Measurements from ENCODE around the gene VAMP2.
A peak's percentile ranks its signal among the peaks of the same experiment; 100 is the strongest.

VAMP2 gene

DNA sequence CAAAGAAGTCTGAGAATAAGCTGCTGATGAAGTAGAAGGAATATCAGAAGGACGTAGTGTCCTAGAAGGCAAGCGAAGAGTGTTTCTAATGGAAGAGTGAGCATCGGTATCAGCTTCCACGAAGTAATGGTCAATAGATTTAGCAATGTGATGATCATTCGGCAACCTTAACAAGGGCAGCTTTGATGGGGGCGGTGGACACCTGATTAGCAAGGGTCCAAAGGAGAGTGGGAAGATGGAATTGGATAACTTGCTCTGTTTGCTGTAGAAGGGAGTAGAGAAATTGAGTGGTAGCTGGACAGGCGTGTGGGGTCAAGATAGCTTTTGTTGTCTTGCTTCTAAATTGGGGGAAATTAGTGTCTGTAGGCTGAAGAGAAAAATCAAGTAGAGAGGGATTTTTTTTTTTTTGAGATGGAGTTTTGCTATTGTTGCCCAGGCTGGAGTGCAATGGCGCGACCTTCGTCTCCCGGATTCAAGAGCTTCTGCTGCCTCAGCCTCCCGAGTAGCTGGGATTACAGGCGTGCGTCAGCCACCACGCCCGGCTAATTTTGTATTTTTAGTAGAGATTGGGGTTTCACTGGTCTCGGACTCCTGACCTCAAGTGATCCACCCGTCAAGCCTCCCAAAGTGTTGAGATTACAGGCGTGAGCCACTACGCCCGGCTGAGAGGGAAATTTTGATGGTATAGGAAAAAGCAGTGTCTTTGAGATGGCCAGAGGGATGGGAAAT is 24.9 kb downstream of the VAMP2 start:
- Histone ChIP-seq H3K9me3 (ENCODE audit: severe bottlenecking) (no peaks in the 10 kb centered on the region), H3K27ac (ENCODE audit: poor library complexity, severe bottlenecking) (peak overlapping the region; percentile 66)

DNA sequence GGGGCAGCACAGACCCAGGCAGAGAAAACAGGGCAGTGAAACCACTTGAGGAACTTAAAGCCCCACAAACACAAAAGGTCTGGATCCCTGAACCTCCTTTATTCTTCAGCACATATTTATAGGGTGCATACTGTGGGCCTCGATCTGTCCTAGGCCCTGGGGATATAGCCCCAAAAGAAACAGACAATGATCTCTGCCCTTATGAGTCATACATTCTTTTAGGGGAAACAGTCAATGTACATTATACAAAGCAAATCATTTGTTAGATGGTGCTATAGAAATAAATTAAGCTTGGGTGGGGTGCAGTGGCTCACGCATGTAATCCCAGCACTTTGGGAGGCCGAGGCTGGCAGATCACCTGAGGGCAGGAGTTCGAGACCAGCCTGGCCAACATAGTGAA is 28.8 kb downstream of the VAMP2 start:
- no peak overlapping the region for H3K4me3 ChIP-seq (ENCODE audit: severe bottlenecking)
- H3K4me1 ChIP-seq (ENCODE audit: insufficient read depth, poor library complexity, severe bottlenecking), result peaks cover 2% of the 10 kb centered on the region
- H3K36me3 ChIP-seq (ENCODE audit: low read depth), result no peaks in the 10 kb centered on the region
- TF ChIP-seq, protein P1, sequence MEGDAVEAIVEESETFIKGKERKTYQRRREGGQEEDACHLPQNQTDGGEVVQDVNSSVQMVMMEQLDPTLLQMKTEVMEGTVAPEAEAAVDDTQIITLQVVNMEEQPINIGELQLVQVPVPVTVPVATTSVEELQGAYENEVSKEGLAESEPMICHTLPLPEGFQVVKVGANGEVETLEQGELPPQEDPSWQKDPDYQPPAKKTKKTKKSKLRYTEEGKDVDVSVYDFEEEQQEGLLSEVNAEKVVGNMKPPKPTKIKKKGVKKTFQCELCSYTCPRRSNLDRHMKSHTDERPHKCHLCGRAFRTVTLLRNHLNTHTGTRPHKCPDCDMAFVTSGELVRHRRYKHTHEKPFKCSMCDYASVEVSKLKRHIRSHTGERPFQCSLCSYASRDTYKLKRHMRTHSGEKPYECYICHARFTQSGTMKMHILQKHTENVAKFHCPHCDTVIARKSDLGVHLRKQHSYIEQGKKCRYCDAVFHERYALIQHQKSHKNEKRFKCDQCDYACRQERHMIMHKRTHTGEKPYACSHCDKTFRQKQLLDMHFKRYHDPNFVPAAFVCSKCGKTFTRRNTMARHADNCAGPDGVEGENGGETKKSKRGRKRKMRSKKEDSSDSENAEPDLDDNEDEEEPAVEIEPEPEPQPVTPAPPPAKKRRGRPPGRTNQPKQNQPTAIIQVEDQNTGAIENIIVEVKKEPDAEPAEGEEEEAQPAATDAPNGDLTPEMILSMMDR (IDR thresholded peaks at IDR 0.05; ENCODE audit: poor library complexity, severe bottlenecking), result no peak
- DNase-seq (ENCODE audit: low spot score) (no peak), ATAC-seq (ENCODE audit: low read depth) (0 out of 3 replicates have a peak, but pooled peaks have one; percentile 3)
- H3K27me3 ChIP-seq (ENCODE audit: insufficient read depth, poor library complexity, severe bottlenecking), result no peaks in the 10 kb centered on the region
- H3K27ac ChIP-seq (ENCODE audit: poor library complexity, severe bottlenecking), result peak overlapping the region; percentile 44
- no peaks in the 10 kb centered on the region for H3K9me3 ChIP-seq (ENCODE audit: severe bottlenecking)

More for the DNA sequence above, 24.9 kb downstream of the VAMP2 start:
- TF ChIP-seq, protein P1 (IDR thresholded peaks at IDR 0.05; ENCODE audit: poor library complexity, severe bottlenecking), result no peak
- Histone ChIP-seq H3K27me3 (ENCODE audit: insufficient read depth, poor library complexity, severe bottlenecking) (no peaks in the 10 kb centered on the region), H3K4me1 (ENCODE audit: insufficient read depth, poor library complexity, severe bottlenecking) (peaks cover 2% of the 10 kb centered on the region), H3K36me3 (ENCODE audit: low read depth) (peaks cover 34% of the 10 kb centered on the region), H3K4me3 (ENCODE audit: severe bottlenecking) (peak overlapping the region; percentile 30)
- ATAC-seq (ENCODE audit: low read depth) (no peak), DNase-seq (ENCODE audit: low spot score) (no peak)

DNA sequence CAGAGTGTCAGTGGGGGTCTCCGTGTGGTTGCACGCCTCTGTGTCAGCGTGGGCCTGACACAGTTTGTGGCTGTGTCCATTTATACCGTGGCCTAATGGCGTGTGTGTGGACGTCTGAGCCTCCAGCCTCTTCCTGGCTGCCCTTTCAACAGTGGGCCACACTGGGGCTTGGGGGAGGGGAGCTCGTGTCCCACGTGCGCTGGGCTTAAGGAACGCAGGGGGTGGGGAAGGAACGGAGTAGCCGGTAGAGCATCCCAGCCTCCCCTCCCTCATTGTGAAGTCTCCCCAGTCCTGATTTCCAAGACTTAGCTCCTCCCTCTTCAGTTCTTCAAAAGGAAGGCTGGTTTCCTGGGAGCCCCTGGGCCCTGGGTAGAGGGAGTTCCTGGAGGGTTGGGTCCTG is 29.3 kb downstream of the VAMP2 start:
- H3K9me3 ChIP-seq (ENCODE audit: severe bottlenecking), result no peaks in the 10 kb centered on the region
- H3K27me3 ChIP-seq (ENCODE audit: insufficient read depth, poor library complexity, severe bottlenecking), result no peaks in the 10 kb centered on the region
- ATAC-seq (ENCODE audit: low read depth) (no peak), DNase-seq (ENCODE audit: low spot score) (no peak)
- H3K4me3 ChIP-seq (ENCODE audit: severe bottlenecking), result no peak overlapping the region
- TF ChIP-seq, protein P1 (IDR thresholded peaks at IDR 0.05; ENCODE audit: poor library complexity, severe bottlenecking), result no peak
- H3K36me3 ChIP-seq (ENCODE audit: low read depth), result no peaks in the 10 kb centered on the region
- H3K4me1 ChIP-seq (ENCODE audit: insufficient read depth, poor library complexity, severe bottlenecking), result peaks cover 2% of the 10 kb centered on the region
- H3K27ac ChIP-seq (ENCODE audit: poor library complexity, severe bottlenecking), result peak overlapping the region; percentile 44

DNA sequence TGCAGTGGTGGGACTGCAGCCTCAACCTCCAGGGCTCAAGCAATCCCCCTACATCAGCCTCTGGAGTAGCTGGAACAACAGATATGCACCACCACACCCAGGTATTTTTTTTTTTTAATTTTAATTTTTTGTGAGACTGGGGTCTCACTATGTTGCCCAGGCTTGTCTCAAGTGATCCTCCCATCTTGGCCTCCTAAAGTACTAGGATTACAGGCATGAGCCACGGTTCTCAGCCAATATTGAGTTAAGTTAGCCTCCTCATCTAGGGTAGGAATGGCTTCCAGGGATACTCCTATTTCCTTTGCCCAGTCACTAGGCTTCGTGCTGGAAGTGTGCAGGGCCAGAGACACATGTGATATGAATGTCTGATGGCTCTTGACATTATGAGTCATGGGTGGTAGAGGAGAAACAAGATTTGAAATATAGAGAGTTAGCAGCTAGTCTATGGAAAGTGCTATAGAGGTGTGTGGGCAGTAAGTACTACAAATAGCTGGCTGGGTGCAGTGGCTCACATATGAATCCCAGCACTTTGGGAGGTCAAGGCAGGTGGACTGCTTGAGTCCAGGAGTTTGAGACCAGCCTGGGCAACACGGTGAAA is 30.8 kb downstream of the VAMP2 start:
- H3K27ac ChIP-seq (ENCODE audit: poor library complexity, severe bottlenecking), result no peak overlapping the region
- no peak for DNase-seq (ENCODE audit: low spot score)

More for the DNA sequence above, 30.8 kb downstream of the VAMP2 start:
- peak; percentile 73 for ATAC-seq (ENCODE audit: low read depth)
- H3K9me3 ChIP-seq (ENCODE audit: severe bottlenecking), result no peaks in the 10 kb centered on the region
- H3K27me3 ChIP-seq (ENCODE audit: insufficient read depth, poor library complexity, severe bottlenecking), result no peaks in the 10 kb centered on the region
- no peak overlapping the region for H3K4me3 ChIP-seq (ENCODE audit: severe bottlenecking)
- no peaks in the 10 kb centered on the region for H3K36me3 ChIP-seq (ENCODE audit: low read depth)
- H3K4me1 ChIP-seq (ENCODE audit: insufficient read depth, poor library complexity, severe bottlenecking), result no peaks in the 10 kb centered on the region
- TF ChIP-seq, protein P1 (IDR thresholded peaks at IDR 0.05; ENCODE audit: poor library complexity, severe bottlenecking), result no peak
